ENCODE data around the gene HACL1.

GRCh38 chr3:15647611-15648167 lies 46.3 kb upstream of the HACL1 start:
- no peak for TF ChIP-seq CTCF (IDR thresholded peaks at IDR 0.05)
- TF ChIP-seq POLR2A (IDR thresholded peaks at IDR 0.05): no peak

All from right lobe of liver (tissue), 4 donors.